HEK293 (cell line): Measurements from ENCODE around the gene ACAD8.

ENCODE experiments used
- CTCF ChIA-PET: fragments of 350-600 bp; formaldehyde crosslinking; extraction: SDS; loops from one replicate; lab custom pipeline; 2021; ENCODE audit warnings: antibody characterized with exemption; lab: Yijun Ruan, JAX
- POLR2A ChIA-PET: fragments of 300-600 bp; formaldehyde crosslinking; extraction: SDS; loops from one replicate; lab custom pipeline; 2020; ENCODE audit warnings: antibody characterized with exemption, inconsistent platforms; lab: Yijun Ruan, JAX
- H3K27ac ChIP-seq: fragments of 200-500 bp; sonication (Bioruptor generic); 2 replicates; pipeline ENCODE4 v1.5.1; 2014; ENCODE audit warnings: low read depth, low read length, control low read depth, inconsistent platforms; ENCODE audit errors: extremely low read depth
- H3K36me3 ChIP-seq, 2 experiments: fragments of 200-500 bp in 1 of 2; sonication (Bioruptor generic) in 1 of 2; 1 replicate in 1 of 2; 2 replicates in 1 of 2; pipeline ENCODE4 v1.5.1; 2014 to 2017; ENCODE audit warnings: inconsistent platforms in 2 of 2, low read length in 2 of 2; ENCODE audit not compliant: control insufficient read depth in 2 of 2, insufficient read depth in 1 of 2
- H3K4me1 ChIP-seq: fragments of 200-500 bp; sonication (Bioruptor generic); 2 replicates; pipeline ENCODE4 v1.5.1; 2014; ENCODE audit warnings: mild to moderate bottlenecking, low read length, inconsistent platforms; ENCODE audit not compliant: control insufficient read depth, insufficient read depth
- H3K4me3 ChIP-seq: 2 replicates; pipeline ENCODE4 v1.5.1; 2011; ENCODE audit warnings: low read depth, mild to moderate bottlenecking, control low read depth, low read length, moderate library complexity
- H3K9me3 ChIP-seq: fragments of 200-500 bp; sonication (Bioruptor generic); 2 replicates; pipeline ENCODE4 v1.5.1; 2014; ENCODE audit warnings: low read depth, low read length, inconsistent platforms; ENCODE audit not compliant: control insufficient read depth, insufficient read depth
- BCL11A ChIP-seq: fragments of 450-650 bp; formaldehyde crosslinking; IDR thresholded peaks from 2 replicates; pipeline ENCODE4 v1.5.1; 2016; ENCODE audit warnings: low read depth, missing biosample characterization, missing genetic modification characterization
- GLI2 ChIP-seq: fragments of 450-650 bp; formaldehyde crosslinking; IDR thresholded peaks from 2 replicates; pipeline ENCODE4; 2017; ENCODE audit warnings: missing biosample characterization, missing genetic modification characterization, low read depth, borderline replicate concordance
- GLIS1 ChIP-seq: fragments of 450-650 bp; formaldehyde crosslinking; IDR thresholded peaks from 2 replicates; pipeline ENCODE4 v1.5.1; 2016; ENCODE audit warnings: missing biosample characterization, missing genetic modification characterization
- GLIS2 ChIP-seq: fragments of 450-650 bp; formaldehyde crosslinking; IDR thresholded peaks from 2 replicates; pipeline ENCODE4 v1.5.1; 2016; ENCODE audit warnings: missing biosample characterization, missing genetic modification characterization
- KLF1 ChIP-seq: fragments of 450-650 bp; formaldehyde crosslinking; IDR thresholded peaks from 2 replicates; pipeline ENCODE4 v1.5.1; 2016; ENCODE audit warnings: missing biosample characterization, missing genetic modification characterization
- KLF9 ChIP-seq: fragments of 450-650 bp; formaldehyde crosslinking; IDR thresholded peaks from 2 replicates; pipeline ENCODE4 v1.5.1; 2016; ENCODE audit warnings: missing biosample characterization, missing genetic modification characterization, low read depth
- MZF1 ChIP-seq: fragments of 450-650 bp; formaldehyde crosslinking; IDR thresholded peaks from 2 replicates; pipeline ENCODE4 v1.5.1; 2017; ENCODE audit warnings: missing biosample characterization, missing genetic modification characterization, borderline replicate concordance
- PRDM1 ChIP-seq: fragments of 450-650 bp; formaldehyde crosslinking; IDR thresholded peaks from 2 replicates; pipeline ENCODE4; 2016; ENCODE audit warnings: missing biosample characterization, missing genetic modification characterization
- ZIC2 ChIP-seq: fragments of 450-650 bp; formaldehyde crosslinking; IDR thresholded peaks from 2 replicates; pipeline ENCODE4 v1.5.1; 2016; ENCODE audit warnings: missing biosample characterization, missing genetic modification characterization
- ZNF132 ChIP-seq: fragments of 450-650 bp; formaldehyde crosslinking; IDR thresholded peaks from 2 replicates; pipeline ENCODE4 v1.5.1; 2017; ENCODE audit warnings: missing biosample characterization, missing genetic modification characterization, borderline replicate concordance
- ZNF184 ChIP-seq: fragments of 450-650 bp; IDR thresholded peaks from 2 replicates; pipeline ENCODE4 v1.5.1; 2018; ENCODE audit warnings: missing biosample characterization, mild to moderate bottlenecking, missing genetic modification characterization
- ZNF335 ChIP-seq: fragments of 450-650 bp; formaldehyde crosslinking; conservative IDR thresholded peaks from 2 replicates; pipeline ENCODE4 v1.5.1; 2016; ENCODE audit warnings: missing biosample characterization, missing genetic modification characterization
- ZNF341 ChIP-seq: fragments of 450-650 bp; formaldehyde crosslinking; IDR thresholded peaks from 2 replicates; pipeline ENCODE4; 2016; ENCODE audit warnings: low read depth, missing biosample characterization, missing genetic modification characterization
- ZNF350 ChIP-seq: fragments of 450-650 bp; formaldehyde crosslinking; IDR thresholded peaks from 2 replicates; pipeline ENCODE4 v1.5.0; 2017; ENCODE audit warnings: missing biosample characterization, mild to moderate bottlenecking, missing genetic modification characterization
- ZNF366 ChIP-seq: fragments of 450-650 bp; formaldehyde crosslinking; conservative IDR thresholded peaks from 2 replicates; pipeline ENCODE4 v1.5.1; 2016; ENCODE audit warnings: missing biosample characterization, missing genetic modification characterization
- ZNF37A ChIP-seq: fragments of 450-650 bp; IDR thresholded peaks from 2 replicates; pipeline ENCODE4 v1.5.1; 2018; ENCODE audit warnings: missing biosample characterization, missing genetic modification characterization
- ZNF391 ChIP-seq: fragments of 450-650 bp; formaldehyde crosslinking; IDR thresholded peaks from 2 replicates; pipeline ENCODE4 v1.5.1; 2016; ENCODE audit warnings: low read depth, missing biosample characterization, missing genetic modification characterization, borderline replicate concordance
- ZNF394 ChIP-seq: fragments of 450-650 bp; formaldehyde crosslinking; IDR thresholded peaks from 2 replicates; pipeline ENCODE4 v1.5.1; 2016; ENCODE audit warnings: missing biosample characterization, missing genetic modification characterization, mild to moderate bottlenecking, moderate library complexity, borderline replicate concordance
- ZNF571 ChIP-seq: fragments of 450-650 bp; formaldehyde crosslinking; IDR thresholded peaks from 2 replicates; pipeline ENCODE4 v1.5.0; 2017; ENCODE audit warnings: missing biosample characterization, missing genetic modification characterization
- ZNF621 ChIP-seq: fragments of 450-650 bp; formaldehyde crosslinking; IDR thresholded peaks from 2 replicates; pipeline ENCODE4 v1.5.1; 2017; ENCODE audit warnings: missing biosample characterization, missing genetic modification characterization
- ZNF629 ChIP-seq: fragments of 450-650 bp; formaldehyde crosslinking; IDR thresholded peaks from 2 replicates; pipeline ENCODE4 v1.5.1; 2017; ENCODE audit warnings: missing biosample characterization, missing genetic modification characterization
- ZNF664 ChIP-seq: fragments of 450-650 bp; formaldehyde crosslinking; IDR thresholded peaks from 2 replicates; pipeline ENCODE4 v1.5.1; 2016; ENCODE audit warnings: missing biosample characterization, missing genetic modification characterization
- TF ChIP-seq, protein P1 (sequence below): fragments of 450-650 bp; formaldehyde crosslinking; IDR thresholded peaks from 2 replicates; pipeline ENCODE4 v1.5.1; 2016; ENCODE audit warnings: missing biosample characterization, missing genetic modification characterization
- TF ChIP-seq, protein P2 (sequence below): fragments of 450-650 bp; formaldehyde crosslinking; IDR thresholded peaks from 2 replicates; pipeline ENCODE4 v1.5.1; 2016; ENCODE audit warnings: missing biosample characterization, missing genetic modification characterization, borderline replicate concordance
- TF ChIP-seq, protein P3 (sequence below): fragments of 450-650 bp; IDR thresholded peaks from 2 replicates; pipeline ENCODE4 v1.5.1; 2018; ENCODE audit warnings: missing biosample characterization, missing genetic modification characterization
- TF ChIP-seq, protein P4 (sequence below): fragments of 450-650 bp; formaldehyde crosslinking; IDR thresholded peaks from 2 replicates; pipeline ENCODE4 v1.5.1; 2017; ENCODE audit warnings: missing biosample characterization, missing genetic modification characterization
- TF ChIP-seq, protein P5 (sequence below): fragments of 450-650 bp; formaldehyde crosslinking; IDR thresholded peaks from 2 replicates; pipeline ENCODE4 v1.5.1; 2016; ENCODE audit warnings: missing biosample characterization, missing genetic modification characterization, low read depth

Gene ACAD8

DNA sequence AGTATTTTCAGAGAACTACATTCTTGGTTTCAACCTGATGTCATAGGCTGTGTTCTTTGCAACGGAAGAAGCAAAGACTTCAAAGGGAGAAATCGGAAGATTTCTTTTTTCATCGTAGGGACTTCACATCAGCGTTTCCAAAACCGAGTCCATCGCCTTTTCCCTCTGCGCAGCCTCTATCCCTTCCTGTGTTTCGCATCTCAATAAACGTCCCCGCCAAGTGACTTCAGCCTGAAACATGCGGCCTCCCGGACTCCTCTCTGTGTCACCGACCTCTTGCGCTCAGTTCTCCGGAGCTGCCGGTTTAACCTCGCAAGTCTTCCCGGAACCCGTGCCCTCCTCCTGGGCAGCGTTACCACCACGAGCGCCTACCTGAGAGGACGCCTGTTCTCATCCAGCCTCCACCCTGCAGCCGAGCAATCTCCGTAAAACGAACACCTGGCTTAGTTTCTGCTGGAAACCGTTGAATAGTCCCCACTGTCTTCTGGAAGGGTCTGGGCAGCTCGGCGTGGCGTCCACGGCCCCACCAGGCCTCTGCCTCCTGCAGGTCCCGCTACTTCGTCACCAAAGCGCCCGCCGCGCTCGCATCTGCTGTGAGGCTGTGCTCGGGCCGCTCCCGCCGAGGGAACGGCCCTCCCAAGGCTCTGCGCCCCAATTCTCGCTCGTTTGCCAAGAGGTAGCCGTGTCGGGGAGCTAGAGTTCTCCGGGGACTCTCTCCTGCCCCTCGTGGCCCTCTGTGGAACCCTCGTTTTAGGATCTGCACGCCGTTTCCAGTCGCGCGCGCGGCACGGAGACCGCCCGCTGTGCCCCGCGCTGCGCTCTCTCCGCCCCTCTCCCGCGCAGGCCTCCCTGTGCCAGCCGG is 22.4 kb downstream of the ACAD8 start, which contains the start of gene GLB1L3:
Gene GLB1L3 (plus strand): TSS at position 846 of the 862 bp plus-strand sequence. CDS start 362 bp downstream, outside the sequence.
- Histone ChIP-seq H3K4me1 (peaks cover 7% of the 10 kb centered on the region), H3K4me3 (peak within 1 kb of the TSS; percentile 52), H3K36me3 (peaks cover 0 to 3% of the 10 kb centered on the region in 2 experiments; a peak in 1 of 3 replicates), H3K27ac (peak within 1 kb of the TSS; percentile 69), H3K9me3 (no peaks in the 10 kb centered on the region)
- ChIA-PET CTCF (interaction anchor here (0.6 to 5.4 kb wide), 8 partner anchors 11 to 81 kb away, joined by 3 to 35 read pairs (median 4); no protein-coding TSS in a partner anchor), POLR2A (interaction anchor here (0.9 to 3.0 kb wide), 7 partner anchors 10 to 136 kb away, joined by 3 to 27 read pairs (median 4); partner anchors contain the start of genes ACAD8, B3GAT1, NCAPD3 and VPS26B)
- TF ChIP-seq, protein P1, sequence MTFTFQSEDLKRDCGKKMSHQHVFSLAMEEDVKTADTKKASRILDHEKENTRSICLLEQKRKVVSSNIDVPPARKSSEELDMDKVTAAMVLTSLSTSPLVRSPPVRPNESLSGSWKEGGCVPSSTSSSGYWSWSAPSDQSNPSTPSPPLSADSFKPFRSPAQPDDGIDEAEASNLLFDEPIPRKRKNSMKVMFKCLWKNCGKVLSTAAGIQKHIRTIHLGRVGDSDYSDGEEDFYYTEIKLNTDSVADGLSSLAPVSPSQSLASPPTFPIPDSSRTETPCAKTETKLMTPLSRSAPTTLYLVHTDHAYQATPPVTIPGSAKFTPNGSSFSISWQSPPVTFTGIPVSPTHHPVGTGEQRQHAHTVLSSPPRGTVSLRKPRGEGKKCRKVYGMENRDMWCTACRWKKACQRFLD = no peak
- peak; percentile 52 for TF ChIP-seq KLF9 (tag by site-specific recombination)
- no peak for TF ChIP-seq ZNF37A
- TF ChIP-seq ZNF132 (tag by site-specific recombination) = no peak
- TF ChIP-seq ZNF335 (tag by site-specific recombination) = peak; percentile 77
- peak; percentile 72; the same call in 1 of the 2 replicates for TF ChIP-seq KLF1
- TF ChIP-seq ZNF184 (tag by site-specific recombination) = no peak
- TF ChIP-seq ZNF366 (tag by site-specific recombination) = 0 out of 2 replicates have a peak, but pooled peaks have one; percentile 23
- peak; percentile 99 for TF ChIP-seq ZNF664
- TF ChIP-seq ZNF571 (tag by site-specific recombination) = no peak
- no peak for TF ChIP-seq ZNF621 (tag by site-specific recombination)
- peak; percentile 87 for TF ChIP-seq GLIS2
- TF ChIP-seq ZNF341 (tag by site-specific recombination) = peak; percentile 59
- no peak for TF ChIP-seq BCL11A (tag by site-specific recombination)
- TF ChIP-seq MZF1 = peak; percentile 46; the same call in 1 of the 2 replicates
- TF ChIP-seq GLI2 (tag by site-specific recombination) = no peak
- TF ChIP-seq, protein P2, sequence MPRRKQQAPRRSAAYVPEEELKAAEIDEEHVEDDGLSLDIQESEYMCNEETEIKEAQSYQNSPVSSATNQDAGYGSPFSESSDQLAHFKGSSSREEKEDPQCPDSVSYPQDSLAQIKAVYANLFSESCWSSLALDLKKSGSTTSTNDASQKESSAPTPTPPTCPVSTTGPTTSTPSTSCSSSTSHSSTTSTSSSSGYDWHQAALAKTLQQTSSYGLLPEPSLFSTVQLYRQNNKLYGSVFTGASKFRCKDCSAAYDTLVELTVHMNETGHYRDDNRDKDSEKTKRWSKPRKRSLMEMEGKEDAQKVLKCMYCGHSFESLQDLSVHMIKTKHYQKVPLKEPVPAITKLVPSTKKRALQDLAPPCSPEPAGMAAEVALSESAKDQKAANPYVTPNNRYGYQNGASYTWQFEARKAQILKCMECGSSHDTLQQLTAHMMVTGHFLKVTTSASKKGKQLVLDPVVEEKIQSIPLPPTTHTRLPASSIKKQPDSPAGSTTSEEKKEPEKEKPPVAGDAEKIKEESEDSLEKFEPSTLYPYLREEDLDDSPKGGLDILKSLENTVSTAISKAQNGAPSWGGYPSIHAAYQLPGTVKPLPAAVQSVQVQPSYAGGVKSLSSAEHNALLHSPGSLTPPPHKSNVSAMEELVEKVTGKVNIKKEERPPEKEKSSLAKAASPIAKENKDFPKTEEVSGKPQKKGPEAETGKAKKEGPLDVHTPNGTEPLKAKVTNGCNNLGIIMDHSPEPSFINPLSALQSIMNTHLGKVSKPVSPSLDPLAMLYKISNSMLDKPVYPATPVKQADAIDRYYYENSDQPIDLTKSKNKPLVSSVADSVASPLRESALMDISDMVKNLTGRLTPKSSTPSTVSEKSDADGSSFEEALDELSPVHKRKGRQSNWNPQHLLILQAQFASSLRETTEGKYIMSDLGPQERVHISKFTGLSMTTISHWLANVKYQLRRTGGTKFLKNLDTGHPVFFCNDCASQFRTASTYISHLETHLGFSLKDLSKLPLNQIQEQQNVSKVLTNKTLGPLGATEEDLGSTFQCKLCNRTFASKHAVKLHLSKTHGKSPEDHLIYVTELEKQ (tag by site-specific recombination) = no peak
- TF ChIP-seq, protein P3, sequence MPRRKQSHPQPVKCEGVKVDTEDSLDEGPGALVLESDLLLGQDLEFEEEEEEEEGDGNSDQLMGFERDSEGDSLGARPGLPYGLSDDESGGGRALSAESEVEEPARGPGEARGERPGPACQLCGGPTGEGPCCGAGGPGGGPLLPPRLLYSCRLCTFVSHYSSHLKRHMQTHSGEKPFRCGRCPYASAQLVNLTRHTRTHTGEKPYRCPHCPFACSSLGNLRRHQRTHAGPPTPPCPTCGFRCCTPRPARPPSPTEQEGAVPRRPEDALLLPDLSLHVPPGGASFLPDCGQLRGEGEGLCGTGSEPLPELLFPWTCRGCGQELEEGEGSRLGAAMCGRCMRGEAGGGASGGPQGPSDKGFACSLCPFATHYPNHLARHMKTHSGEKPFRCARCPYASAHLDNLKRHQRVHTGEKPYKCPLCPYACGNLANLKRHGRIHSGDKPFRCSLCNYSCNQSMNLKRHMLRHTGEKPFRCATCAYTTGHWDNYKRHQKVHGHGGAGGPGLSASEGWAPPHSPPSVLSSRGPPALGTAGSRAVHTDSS (tag by site-specific recombination) = no peak
- peak; percentile 34 for TF ChIP-seq ZNF629 (tag by site-specific recombination)
- peak; percentile 61 for TF ChIP-seq GLIS1
- peak; percentile 42; the same call in 1 of the 2 replicates for TF ChIP-seq PRDM1 (tag by site-specific recombination)
- TF ChIP-seq ZNF391 (tag by site-specific recombination) = no peak
- no peak for TF ChIP-seq ZNF350 (tag by site-specific recombination)
- TF ChIP-seq, protein P4, sequence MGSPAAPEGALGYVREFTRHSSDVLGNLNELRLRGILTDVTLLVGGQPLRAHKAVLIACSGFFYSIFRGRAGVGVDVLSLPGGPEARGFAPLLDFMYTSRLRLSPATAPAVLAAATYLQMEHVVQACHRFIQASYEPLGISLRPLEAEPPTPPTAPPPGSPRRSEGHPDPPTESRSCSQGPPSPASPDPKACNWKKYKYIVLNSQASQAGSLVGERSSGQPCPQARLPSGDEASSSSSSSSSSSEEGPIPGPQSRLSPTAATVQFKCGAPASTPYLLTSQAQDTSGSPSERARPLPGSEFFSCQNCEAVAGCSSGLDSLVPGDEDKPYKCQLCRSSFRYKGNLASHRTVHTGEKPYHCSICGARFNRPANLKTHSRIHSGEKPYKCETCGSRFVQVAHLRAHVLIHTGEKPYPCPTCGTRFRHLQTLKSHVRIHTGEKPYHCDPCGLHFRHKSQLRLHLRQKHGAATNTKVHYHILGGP (tag by site-specific recombination) = no peak
- TF ChIP-seq ZNF394 (tag by site-specific recombination) = peak; percentile 22; the same call in 1 of the 2 replicates
- peak; percentile 90 for TF ChIP-seq ZIC2
- TF ChIP-seq, protein P5, sequence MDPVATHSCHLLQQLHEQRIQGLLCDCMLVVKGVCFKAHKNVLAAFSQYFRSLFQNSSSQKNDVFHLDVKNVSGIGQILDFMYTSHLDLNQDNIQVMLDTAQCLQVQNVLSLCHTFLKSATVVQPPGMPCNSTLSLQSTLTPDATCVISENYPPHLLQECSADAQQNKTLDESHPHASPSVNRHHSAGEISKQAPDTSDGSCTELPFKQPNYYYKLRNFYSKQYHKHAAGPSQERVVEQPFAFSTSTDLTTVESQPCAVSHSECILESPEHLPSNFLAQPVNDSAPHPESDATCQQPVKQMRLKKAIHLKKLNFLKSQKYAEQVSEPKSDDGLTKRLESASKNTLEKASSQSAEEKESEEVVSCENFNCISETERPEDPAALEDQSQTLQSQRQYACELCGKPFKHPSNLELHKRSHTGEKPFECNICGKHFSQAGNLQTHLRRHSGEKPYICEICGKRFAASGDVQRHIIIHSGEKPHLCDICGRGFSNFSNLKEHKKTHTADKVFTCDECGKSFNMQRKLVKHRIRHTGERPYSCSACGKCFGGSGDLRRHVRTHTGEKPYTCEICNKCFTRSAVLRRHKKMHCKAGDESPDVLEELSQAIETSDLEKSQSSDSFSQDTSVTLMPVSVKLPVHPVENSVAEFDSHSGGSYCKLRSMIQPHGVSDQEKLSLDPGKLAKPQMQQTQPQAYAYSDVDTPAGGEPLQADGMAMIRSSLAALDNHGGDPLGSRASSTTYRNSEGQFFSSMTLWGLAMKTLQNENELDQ (tag by site-specific recombination) = no peak
